ENCODE measurements around the gene MEGF8.
A peak's percentile ranks its signal among the peaks of the same experiment; 100 is the strongest.

The MEGF8 gene

DNA sequence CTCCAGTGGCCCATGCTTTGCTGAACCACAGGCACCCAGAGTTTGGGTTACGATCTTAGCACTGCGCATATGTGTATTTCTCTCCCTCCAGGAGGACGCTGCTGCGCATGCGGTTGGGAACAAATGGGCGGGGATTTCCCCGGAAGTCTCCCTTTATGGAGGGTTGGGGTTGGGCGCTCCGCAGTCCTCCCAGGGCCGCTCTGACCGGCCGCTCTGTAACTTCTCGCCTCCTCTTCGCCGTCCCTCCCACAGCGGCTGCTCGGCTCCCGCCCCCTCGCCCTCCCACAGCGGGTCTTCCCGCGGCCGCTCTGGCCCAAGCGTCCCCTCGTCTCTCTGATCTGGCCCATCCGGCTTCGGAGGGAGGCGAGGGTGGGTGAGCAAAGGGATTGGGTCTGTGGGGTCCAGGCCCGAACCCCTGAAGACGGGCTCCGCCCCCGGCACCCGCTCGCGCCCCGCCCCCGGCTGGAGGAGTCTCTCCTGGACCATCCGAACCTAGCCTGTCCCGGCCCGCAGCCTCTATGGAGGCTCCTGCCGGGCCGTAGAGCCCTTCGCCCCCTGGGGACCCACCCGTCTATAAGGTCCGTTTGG lies at the start of gene MEGF8:
Gene MEGF8, plus strand, starts transcription at position 328 of the 588 bp plus-strand sequence. CDS start 609 bp downstream, outside the sequence.
- DNase-seq = peak; percentile 98

DNA sequence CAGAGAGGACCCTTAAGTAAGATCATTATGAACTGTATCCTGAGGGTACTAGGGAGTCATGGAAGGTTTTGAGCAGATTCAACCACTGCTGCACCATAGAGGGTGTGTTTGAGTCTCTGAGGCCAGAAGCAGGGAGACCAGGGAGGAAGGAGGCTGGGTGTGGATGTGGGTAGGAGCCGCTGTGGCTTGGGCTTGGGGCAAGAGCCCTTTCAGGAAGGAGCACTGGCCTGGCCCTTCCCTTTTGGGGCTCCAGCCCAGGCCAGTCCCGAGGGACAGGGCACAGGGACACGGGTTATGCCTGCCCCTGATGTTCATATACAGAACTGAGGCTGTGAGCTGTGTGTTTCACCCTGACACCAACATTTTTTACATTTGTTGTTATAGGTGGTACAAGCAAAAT lies 49.2 kb upstream of the MEGF8 start:
- DNase-seq = no peak

DNA sequence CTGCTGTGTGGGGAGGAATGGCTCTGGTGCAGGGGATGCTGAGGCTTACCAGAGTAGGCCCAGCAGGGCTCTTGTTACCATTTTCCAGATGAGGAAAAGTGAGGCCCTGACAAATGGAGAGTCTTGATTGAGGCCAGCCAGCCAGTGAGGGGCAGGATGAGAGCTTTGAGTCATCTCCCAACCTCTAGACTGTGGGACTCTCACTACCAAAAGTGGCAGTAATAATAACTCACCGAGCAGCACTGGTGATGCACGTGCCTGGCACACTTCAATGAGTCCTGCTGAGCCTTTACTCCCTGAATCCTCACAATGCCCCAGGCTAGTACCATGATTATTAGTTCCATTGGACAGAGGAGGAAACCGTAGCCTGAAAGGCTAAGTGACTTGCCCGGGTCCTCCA lies 48.6 kb upstream of the MEGF8 start:
- no peak for DNase-seq

DNA sequence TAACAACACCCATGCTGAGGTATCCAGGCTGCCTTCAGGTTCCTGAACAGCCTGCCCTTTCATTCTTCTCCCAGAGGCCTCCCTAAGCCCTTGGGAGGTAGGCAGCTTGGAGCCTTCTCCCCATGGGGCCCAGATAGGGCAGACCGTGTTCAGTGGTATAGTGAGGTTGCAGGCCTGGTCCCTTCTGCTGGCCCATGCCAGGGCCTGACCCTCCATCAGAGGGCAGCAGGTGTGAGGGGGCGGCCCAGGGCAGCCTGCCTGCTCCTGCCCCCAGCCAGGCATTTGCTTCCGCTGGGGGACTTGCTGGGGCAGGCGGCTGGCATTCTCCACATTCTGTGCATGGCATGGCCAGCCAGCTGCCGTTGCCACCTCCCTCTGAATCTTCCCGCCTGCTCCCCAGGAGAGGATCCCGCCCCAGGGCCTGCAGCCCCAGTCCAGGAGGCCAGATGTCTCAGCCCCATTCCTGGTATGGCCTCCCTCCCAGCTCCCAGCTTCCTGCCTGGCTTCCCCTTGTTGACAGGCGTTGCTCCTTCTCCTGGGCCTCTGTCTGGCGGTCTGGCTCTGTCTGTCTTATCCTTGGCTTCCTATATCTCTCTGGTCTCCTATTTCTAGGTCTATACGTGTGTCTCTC lies 47.5 kb upstream of the MEGF8 start:
- no peak for DNase-seq

DNA sequence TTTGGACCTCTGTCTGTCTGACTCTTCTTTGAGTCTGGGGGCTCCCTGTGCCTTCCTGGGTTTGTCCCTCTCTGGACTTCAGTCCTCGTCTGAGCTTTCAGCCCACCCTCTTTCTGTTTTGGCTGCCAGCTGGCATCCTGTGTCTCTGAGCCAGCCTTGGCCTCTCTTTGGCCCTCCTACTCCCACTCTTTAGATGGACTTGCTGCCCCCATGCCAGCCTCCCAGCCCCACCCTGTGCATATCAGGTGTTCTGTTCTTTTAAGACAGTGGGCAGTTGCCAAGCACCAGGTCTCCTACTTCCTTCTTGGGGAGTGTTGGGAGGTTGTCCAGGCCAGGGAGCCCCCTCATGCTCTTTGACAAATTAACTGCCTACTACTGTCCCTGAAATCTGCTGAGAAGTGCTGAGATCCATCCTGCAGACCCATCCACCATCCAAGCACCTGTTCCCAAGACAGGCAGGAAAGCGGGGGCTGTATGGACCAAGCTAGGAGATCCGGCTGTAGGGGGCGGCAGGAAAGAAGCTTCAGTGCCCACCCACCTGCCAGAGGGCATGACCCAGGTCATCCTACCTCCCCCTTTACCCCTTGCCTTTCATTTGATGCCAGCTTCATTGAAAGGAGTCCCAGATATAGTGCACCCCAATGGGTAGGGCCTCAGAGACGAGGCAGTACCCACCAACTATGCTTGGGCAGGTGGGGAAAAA lies 46.8 kb upstream of the MEGF8 start:
- DNase-seq = no peak

- no peak for DNase-seq
Observed at GRCh38 chr19:42279155-42279901, 46.1 kb upstream of the MEGF8 start.

GRCh38 chr19:42279902-42280814 lies 45.3 kb upstream of the MEGF8 start:
- peak; percentile 95 for DNase-seq

DNA sequence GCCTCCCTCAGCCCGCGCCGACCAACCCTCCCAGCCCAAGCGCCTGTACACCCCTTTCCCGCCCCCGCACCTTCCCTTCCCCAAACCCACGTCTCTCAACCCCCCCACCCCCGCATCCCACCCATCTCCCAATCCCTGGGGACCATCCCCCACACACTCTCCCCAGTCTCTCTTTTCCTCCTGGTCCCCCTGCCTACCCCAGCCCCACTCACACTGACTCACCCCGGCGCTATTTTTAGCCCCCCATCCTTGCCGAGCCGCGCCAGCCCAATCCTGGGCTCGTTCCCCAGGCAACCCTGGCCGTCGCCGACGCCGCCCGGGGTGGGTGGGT lies 44.7 kb upstream of the MEGF8 start:
- peak; percentile 64 for DNase-seq

DNA sequence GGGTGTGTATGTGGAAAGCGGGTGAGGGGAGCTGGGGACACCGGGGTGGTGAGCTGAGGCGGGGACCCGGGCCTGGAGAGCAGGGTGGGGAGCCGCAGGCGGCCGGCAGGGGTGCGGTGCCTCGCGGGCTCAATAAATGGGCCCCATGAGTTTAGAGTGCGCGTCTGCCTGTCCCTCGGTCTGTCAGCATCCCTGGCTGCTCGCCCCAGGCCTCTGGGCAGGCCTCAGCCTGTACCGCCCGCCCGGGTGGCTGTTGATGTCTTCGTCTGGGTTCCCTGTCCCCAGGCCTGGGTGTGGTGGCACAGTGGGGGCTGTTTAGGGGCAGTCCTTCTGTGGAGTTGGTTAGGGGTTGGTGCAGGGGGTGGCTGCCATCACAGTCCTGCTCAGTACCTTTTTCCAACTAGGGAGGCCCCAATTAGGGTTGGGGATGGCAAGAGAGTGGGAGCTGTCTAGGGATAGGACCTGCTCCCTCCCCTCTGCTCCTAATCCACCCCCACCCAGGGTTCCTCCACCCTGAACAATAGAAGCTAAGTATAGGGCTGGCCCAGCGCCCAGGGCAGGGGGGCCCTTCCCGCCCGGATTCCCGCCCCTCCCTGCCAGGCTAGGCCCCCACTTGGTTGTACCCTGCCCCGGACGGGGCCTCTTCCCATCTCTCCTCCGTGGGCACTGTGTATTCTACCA lies 44.1 kb upstream of the MEGF8 start:
- peak; percentile 58 for DNase-seq

GRCh38 chr19:42281827-42282762 lies 43.3 kb upstream of the MEGF8 start:
- DNase-seq = no peak

- DNase-seq = no peak
Observed at GRCh38 chr19:42282819-42283187, 42.6 kb upstream of the MEGF8 start.

- DNase-seq = peak; percentile 94
Observed at GRCh38 chr19:42283188-42284065, 42.0 kb upstream of the MEGF8 start.

- DNase-seq = peak; percentile 65
Observed at GRCh38 chr19:42284066-42284501, 41.4 kb upstream of the MEGF8 start.

GRCh38 chr19:42284591-42285341 lies 40.7 kb upstream of the MEGF8 start:
- no peak for DNase-seq

DNA sequence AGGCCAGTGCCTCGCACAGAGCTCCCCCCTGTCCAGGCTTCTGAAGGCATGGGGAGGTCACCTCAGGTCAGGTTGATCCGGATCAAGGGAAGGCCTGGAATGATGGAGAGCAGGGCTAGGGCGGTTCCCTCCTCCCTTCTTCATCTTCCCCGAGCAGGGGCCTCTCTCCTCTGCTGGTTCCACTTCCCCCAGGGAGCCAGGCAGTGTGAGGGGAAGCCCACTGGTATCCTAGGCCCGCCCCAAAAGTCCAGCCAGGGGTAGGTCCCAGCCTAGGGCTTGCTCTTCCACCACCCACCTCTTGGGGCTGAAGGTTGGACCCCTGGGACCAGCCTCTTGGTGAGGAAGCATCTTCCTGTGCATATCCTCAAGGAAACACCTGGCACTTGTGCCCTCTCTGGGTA lies 39.9 kb upstream of the MEGF8 start:
- DNase-seq = no peak

- no peak for DNase-seq
Observed at GRCh38 chr19:42285988-42286348, 39.5 kb upstream of the MEGF8 start.

DNA sequence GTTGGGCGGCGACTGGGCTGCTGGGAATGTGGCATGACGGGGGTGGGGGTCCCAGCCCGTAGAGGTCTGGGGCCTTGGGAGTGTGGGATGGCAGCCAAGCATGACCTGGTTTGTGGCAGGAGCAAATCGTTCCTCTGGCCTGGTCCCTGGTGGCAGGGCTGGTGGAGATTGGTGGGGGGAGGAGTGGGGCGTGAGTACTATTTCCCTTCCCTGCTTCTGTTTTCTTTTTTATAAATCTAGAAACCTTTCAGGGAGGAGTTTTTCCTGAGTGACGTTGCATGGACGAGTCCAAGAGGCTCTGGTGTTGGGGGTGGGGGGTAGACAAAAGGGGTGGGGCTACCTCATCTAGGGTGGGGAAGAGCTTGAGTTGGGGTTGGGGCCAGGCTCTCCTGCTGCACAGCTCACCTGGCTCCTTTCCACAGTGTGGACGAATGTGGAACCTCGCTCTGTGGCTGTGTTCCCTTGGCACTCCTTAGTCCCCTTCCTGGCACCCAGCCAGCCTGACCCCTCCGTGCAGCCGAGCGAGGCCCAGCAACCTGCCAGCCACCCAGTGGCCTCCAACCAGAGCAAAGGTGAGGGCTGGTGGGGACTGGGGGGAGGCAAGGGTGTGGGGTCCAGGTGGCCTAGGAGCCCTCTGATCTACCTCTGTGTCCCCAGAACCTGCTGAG lies 39.0 kb upstream of the MEGF8 start:
- DNase-seq = no peak

DNA sequence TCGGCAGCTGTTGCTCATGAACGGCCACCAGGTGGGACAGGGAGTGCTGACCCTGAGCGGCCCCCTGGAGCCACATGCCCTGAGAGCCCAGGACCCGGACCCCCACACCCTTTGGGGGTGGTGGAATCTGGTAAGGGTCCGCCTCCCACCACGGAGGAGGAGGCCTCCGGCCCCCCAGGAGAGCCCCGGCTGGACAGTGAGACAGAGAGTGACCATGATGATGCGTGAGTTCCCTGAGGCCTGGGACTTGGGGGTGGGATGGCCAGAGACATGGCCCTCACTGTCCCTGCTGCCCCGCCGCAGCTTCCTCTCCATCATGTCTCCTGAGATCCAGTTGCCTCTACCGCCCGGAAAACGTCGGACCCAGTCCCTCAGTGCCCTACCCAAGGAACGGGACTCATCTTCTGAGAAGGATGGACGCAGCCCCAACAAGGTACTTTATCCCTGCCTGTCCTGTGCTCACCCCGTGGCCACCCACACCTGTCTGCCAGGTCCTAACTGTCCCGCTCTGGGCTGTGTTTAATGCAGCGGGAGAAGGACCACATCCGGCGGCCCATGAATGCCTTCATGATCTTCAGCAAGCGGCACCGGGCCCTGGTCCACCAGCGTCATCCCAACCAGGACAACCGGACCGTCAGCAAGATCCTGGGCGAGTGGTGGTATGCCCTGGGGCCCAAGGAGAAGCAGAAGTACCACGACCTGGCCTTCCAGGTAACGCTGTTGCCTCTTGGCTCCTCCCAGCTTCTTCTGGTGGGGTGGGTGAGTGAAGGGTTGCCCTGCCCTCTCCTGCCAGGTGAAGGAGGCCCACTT lies 38.2 kb upstream of the MEGF8 start:
- no peak for DNase-seq

Data from NCI-H1105 (cell line).